GM23338 (cell line): ENCODE data around the gene PPP2R5D. TPM values are rescaled to one million over a fixed set of nuclear protein-coding genes. Genes with fewer than 3 reads are reported as not detected.

Experiments used
- ATAC-seq: fragments of 200-7000 bp; cut with Tn5 transposase; 3 replicates; pipeline ENCODE4 v1.9.1; 2020
- DNase-seq: peaks from one replicate; pipeline ENCODE4 v3.0.0-alpha.2; 2015; ENCODE audit warnings: low spot score
- H2AFZ ChIP-seq: fragments of 200-600 bp; sonication (generic); 2 replicates; pipeline ENCODE4 v1.8.0; 2016; ENCODE audit warnings: antibody characterized with exemption, mild to moderate bottlenecking, moderate library complexity
- H3F3A ChIP-seq: fragments of 200-600 bp; sonication (generic); replicated peaks from 2 replicates; pipeline ENCODE4 v1.8.0; 2017; ENCODE audit warnings: antibody characterized with exemption, mixed run types, low read depth
- H3K27ac ChIP-seq: fragments of 200-600 bp; sonication (generic); 2 replicates; pipeline ENCODE4 v1.6.1; 2016; ENCODE audit warnings: low read depth
- H3K27me3 ChIP-seq: fragments of 200-600 bp; sonication (generic); 2 replicates; pipeline ENCODE4 v1.8.0; 2016; ENCODE audit warnings: mild to moderate bottlenecking, mixed run types, moderate library complexity; ENCODE audit not compliant: insufficient read depth
- H3K36me3 ChIP-seq: fragments of 200-600 bp; sonication (generic); 2 replicates; pipeline ENCODE4 v1.8.0; 2016; ENCODE audit warnings: mild to moderate bottlenecking; ENCODE audit not compliant: insufficient read depth
- H3K4me1 ChIP-seq: fragments of 200-600 bp; sonication (generic); 2 replicates; pipeline ENCODE4 v1.8.0; 2016; ENCODE audit warnings: mild to moderate bottlenecking, moderate library complexity; ENCODE audit not compliant: insufficient read depth
- H3K4me2 ChIP-seq: fragments of 200-600 bp; sonication (generic); 2 replicates; pipeline ENCODE4 v1.7.1; 2017; ENCODE audit warnings: mixed run types
- H3K4me3 ChIP-seq: fragments of 200-600 bp; sonication (generic); 2 replicates; pipeline ENCODE4 v1.6.1; 2016; ENCODE audit warnings: mixed run types
- H3K79me2 ChIP-seq: fragments of 200-600 bp; sonication (generic); replicated peaks from 2 replicates; pipeline ENCODE4 v1.8.0; 2017; ENCODE audit warnings: mild to moderate bottlenecking; ENCODE audit not compliant: insufficient read depth
- H3K9me2 ChIP-seq: fragments of 200-600 bp; sonication (generic); 2 replicates; pipeline ENCODE4 v1.8.0; 2017; ENCODE audit not compliant: insufficient read depth
- H4K20me1 ChIP-seq: fragments of 200-600 bp; sonication (generic); replicated peaks from 2 replicates; pipeline ENCODE4 v1.8.0; 2017; ENCODE audit warnings: mild to moderate bottlenecking; ENCODE audit not compliant: insufficient read depth
- H3K27ac Mint-ChIP-seq: 2 replicates; pipeline ENCODE4 v1.8.0; 2020; ENCODE audit warnings: inconsistent platforms, mild to moderate bottlenecking, moderate library complexity, mixed read lengths
- H3K27me3 Mint-ChIP-seq: 3 replicates; pipeline ENCODE4 v1.8.0; 2022; ENCODE audit warnings: low read depth, mild to moderate bottlenecking, moderate library complexity, mixed read lengths, inconsistent platforms; ENCODE audit not compliant: insufficient read depth, poor library complexity
- H3K36me3 Mint-ChIP-seq: 3 replicates; pipeline ENCODE4 v1.8.0; 2021; ENCODE audit warnings: low read depth, mild to moderate bottlenecking, inconsistent platforms, moderate library complexity, mixed read lengths
- H3K4me1 Mint-ChIP-seq: 3 replicates; pipeline ENCODE4 v1.8.0; 2020; ENCODE audit warnings: mild to moderate bottlenecking, inconsistent platforms, mixed read lengths
- H3K4me3 Mint-ChIP-seq: 3 replicates; pipeline ENCODE4 v1.8.0; 2021; ENCODE audit warnings: moderate library complexity, mild to moderate bottlenecking, inconsistent platforms, mixed read lengths
- H3K9me3 Mint-ChIP-seq: 3 replicates; pipeline ENCODE4 v1.8.0; 2020; ENCODE audit warnings: moderate library complexity, mild to moderate bottlenecking, inconsistent platforms, mixed read lengths
- CREB1 ChIP-seq: fragments of 250-450 bp; sonication (Bioruptor Pico); IDR thresholded peaks from 2 replicates; pipeline ENCODE4 v1.5.0; 2020; ENCODE audit warnings: low read depth, mild to moderate bottlenecking, moderate library complexity
- EZH2phosphoT487 ChIP-seq: fragments of 200-600 bp; sonication (generic); IDR thresholded peaks from one replicate; pipeline ENCODE4 v1.8.1; 2018; ENCODE audit warnings: antibody characterized with exemption; ENCODE audit not compliant: unreplicated experiment
- JUNB ChIP-seq: IDR thresholded peaks from one replicate; pipeline ENCODE4 v1.6.1; 2016; ENCODE audit warnings: antibody characterized with exemption; ENCODE audit not compliant: unreplicated experiment
- NANOG ChIP-seq: IDR thresholded peaks from 2 replicates; pipeline ENCODE4 v1.6.1; 2016; ENCODE audit warnings: antibody characterized with exemption, borderline replicate concordance
- POLR2AphosphoS5 ChIP-seq: IDR thresholded peaks from 2 replicates; pipeline ENCODE4 v1.6.1; 2016; ENCODE audit warnings: antibody characterized with exemption, low read depth
- STAT1 ChIP-seq: IDR thresholded peaks from one replicate; pipeline ENCODE4 v1.6.1; 2016; ENCODE audit warnings: antibody characterized with exemption; ENCODE audit not compliant: unreplicated experiment
- ZNF114 ChIP-seq: fragments of 250-450 bp; sonication (Bioruptor Pico); IDR thresholded peaks from 2 replicates; pipeline ENCODE4 v1.5.0; 2020; ENCODE audit warnings: mild to moderate bottlenecking, moderate library complexity
- polyA plus RNA-seq: library from polyadenylated mRNA; unstranded; fragments of >200 nt; fragmentation: Nextera tagmentation; extraction: Ambion mirVana; gene quantifications from 2 replicates; pipeline ENCODE4 v1.2.1, GENCODE V29; 2016
- total RNA-seq: library from RNA; depleted of rRNA; stranded (reverse); fragments of >200 nt; shearing (Covaris generic); gene quantifications from 2 replicates; pipeline ENCODE4 v1.2.3, GENCODE V29; 2014
- TF ChIP-seq, protein P1 (sequence below): IDR thresholded peaks from 2 replicates; pipeline ENCODE4 v1.6.1; 2016; ENCODE audit warnings: antibody characterized with exemption
- TF ChIP-seq, protein P2 (sequence below): IDR thresholded peaks from one replicate; pipeline ENCODE4 v1.6.1; 2018; ENCODE audit warnings: antibody characterized with exemption; ENCODE audit not compliant: unreplicated experiment

The PPP2R5D gene
- total and polyA plus RNA-seq, 2 experiments from 2014 or later = 20.0 to 55.3 TPM

DNA sequence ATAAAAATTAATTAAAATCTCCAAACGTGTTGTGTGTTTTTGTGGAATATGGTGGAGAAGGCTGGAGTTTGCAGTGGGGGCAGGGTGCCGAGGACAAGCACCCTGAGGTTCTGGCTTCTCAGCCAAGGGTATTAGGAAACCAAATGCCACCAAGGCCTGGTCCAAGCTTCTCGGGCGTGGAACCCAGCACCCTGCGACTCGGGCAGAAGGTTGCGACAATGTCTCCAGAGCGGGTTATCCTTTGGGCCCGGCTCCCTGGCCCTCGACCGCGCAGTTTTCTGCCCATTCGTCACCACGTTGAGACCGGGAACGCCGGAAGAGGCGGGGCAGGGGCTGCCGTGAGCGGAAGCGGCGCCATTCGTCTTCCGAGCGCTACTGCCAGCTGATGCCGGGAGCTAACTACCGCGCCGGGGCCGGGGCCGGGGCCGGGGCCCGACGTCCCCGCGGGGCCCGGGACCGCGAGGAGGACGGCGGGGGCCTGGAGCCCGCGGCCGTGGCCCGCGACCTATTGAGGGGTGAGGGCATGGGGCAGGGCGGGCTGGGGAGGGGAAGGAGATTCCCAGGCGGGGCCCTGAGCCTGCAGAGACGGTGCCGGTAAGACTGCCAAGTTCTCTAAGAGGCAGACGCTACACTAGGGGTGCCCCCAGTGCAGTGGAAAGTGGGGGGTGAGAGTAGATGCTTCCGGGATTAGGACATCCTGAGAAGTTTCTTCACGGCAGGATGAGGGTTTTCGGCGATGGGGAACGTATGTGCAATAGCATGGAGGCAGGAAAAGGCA lies 37.1 kb downstream of the PPP2R5D start, which contains the start of gene RRP36:
Gene RRP36, plus strand, starts transcription at position 354 of the 778 bp plus-strand sequence. Its CDS starts 32 bp downstream, at position 386.
- Histone ChIP-seq H3K4me1 (0 out of 2 replicates have a peak, but pooled peaks cover 7% of the 10 kb centered on the region), H2AFZ (0 out of 2 replicates have a peak within 1 kb of the TSS, but pooled peaks have one; percentile 78), H3K27ac (peak within 1 kb of the TSS; percentile 90), H3K79me2 (peaks cover 37% of the 10 kb centered on the region), H3K27me3 (no peaks in the 10 kb centered on the region), H4K20me1 (peaks cover 14% of the 10 kb centered on the region), H3K4me2 (peak within 1 kb of the TSS; percentile 83), H3K4me3 (peak within 1 kb of the TSS; percentile 100), H3K36me3 (peaks cover 34% of the 10 kb centered on the region), H3F3A (peaks cover 27% of the 10 kb centered on the region), H3K9me2 (no peaks in the 10 kb centered on the region)
- ATAC-seq = peak; percentile 92
- TF ChIP-seq ZNF114 (CRISPR knock-in tag) = no peak
- no peak for TF ChIP-seq STAT1
- TF ChIP-seq POLR2AphosphoS5 = peak; percentile 77
- no peak for TF ChIP-seq EZH2phosphoT487
- TF ChIP-seq, protein P1, sequence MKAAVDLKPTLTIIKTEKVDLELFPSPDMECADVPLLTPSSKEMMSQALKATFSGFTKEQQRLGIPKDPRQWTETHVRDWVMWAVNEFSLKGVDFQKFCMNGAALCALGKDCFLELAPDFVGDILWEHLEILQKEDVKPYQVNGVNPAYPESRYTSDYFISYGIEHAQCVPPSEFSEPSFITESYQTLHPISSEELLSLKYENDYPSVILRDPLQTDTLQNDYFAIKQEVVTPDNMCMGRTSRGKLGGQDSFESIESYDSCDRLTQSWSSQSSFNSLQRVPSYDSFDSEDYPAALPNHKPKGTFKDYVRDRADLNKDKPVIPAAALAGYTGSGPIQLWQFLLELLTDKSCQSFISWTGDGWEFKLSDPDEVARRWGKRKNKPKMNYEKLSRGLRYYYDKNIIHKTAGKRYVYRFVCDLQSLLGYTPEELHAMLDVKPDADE = peak; percentile 54
- TF ChIP-seq NANOG = no peak
- TF ChIP-seq CREB1 (CRISPR knock-in tag) = peak; percentile 62
- TF ChIP-seq, protein P2, sequence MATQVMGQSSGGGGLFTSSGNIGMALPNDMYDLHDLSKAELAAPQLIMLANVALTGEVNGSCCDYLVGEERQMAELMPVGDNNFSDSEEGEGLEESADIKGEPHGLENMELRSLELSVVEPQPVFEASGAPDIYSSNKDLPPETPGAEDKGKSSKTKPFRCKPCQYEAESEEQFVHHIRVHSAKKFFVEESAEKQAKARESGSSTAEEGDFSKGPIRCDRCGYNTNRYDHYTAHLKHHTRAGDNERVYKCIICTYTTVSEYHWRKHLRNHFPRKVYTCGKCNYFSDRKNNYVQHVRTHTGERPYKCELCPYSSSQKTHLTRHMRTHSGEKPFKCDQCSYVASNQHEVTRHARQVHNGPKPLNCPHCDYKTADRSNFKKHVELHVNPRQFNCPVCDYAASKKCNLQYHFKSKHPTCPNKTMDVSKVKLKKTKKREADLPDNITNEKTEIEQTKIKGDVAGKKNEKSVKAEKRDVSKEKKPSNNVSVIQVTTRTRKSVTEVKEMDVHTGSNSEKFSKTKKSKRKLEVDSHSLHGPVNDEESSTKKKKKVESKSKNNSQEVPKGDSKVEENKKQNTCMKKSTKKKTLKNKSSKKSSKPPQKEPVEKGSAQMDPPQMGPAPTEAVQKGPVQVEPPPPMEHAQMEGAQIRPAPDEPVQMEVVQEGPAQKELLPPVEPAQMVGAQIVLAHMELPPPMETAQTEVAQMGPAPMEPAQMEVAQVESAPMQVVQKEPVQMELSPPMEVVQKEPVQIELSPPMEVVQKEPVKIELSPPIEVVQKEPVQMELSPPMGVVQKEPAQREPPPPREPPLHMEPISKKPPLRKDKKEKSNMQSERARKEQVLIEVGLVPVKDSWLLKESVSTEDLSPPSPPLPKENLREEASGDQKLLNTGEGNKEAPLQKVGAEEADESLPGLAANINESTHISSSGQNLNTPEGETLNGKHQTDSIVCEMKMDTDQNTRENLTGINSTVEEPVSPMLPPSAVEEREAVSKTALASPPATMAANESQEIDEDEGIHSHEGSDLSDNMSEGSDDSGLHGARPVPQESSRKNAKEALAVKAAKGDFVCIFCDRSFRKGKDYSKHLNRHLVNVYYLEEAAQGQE = no peak
- Mint-ChIP-seq H3K36me3 (peaks cover 74% of the 10 kb centered on the region), H3K4me3 (peak within 1 kb of the TSS; percentile 100), H3K4me1 (peaks cover 9% of the 10 kb centered on the region; the same call in 2 of the 3 replicates), H3K9me3 (no peaks in the 10 kb centered on the region; the same call in 1 of the 3 replicates), H3K27me3 (peaks cover 7% of the 10 kb centered on the region), H3K27ac (peak within 1 kb of the TSS; percentile 99)
- DNase-seq = peak; percentile 89

DNA sequence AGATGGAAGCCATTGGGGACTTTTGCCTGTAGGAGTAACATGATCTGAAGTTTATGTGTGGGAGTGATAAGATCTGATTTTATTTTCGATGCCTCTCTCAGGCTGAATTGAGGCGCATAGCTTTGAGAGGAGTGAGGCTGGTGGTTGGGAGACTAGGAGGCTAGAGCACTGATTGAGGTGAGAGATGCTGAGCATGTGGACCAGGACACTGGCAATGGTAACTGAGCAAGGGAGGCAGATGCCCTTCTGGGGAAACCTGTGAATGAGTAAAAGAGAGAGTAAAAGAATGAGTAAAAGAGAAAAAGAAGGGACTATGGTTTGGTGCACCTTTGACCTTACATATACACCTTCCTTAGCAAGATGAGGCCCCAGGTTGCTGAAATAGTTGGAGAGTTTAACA lies 40.1 kb downstream of the PPP2R5D start:
- Histone ChIP-seq H3K79me2 (peaks cover 32% of the 10 kb centered on the region), H2AFZ (no peak overlapping the region), H3K27me3 (no peaks in the 10 kb centered on the region), H4K20me1 (peaks cover 16% of the 10 kb centered on the region), H3K4me2 (no peak overlapping the region), H3F3A (peaks cover 37% of the 10 kb centered on the region), H3K9me2 (no peaks in the 10 kb centered on the region), H3K36me3 (peaks cover 51% of the 10 kb centered on the region), H3K4me1 (0 out of 2 replicates have a peak, but pooled peaks cover 7% of the 10 kb centered on the region), H3K27ac (no peak overlapping the region), H3K4me3 (no peak overlapping the region)
- no peak for ATAC-seq
- Mint-ChIP-seq H3K4me1 (peaks cover 9% of the 10 kb centered on the region; the same call in 2 of the 3 replicates), H3K4me3 (no peak overlapping the region), H3K27ac (peak overlapping the region; percentile 2; the same call in 1 of the 2 replicates), H3K36me3 (peaks cover 79% of the 10 kb centered on the region), H3K27me3 (peaks cover 6% of the 10 kb centered on the region), H3K9me3 (no peaks in the 10 kb centered on the region; the same call in 1 of the 3 replicates)
- no peak for DNase-seq
- no peak for TF ChIP-seq EZH2phosphoT487
- no peak for TF ChIP-seq POLR2AphosphoS5
- no peak for TF ChIP-seq STAT1
- TF ChIP-seq JUNB = no peak
- TF ChIP-seq, protein P1 = no peak
